Bone marrow (tissue), 2 donors: ENCODE results near the gene FAF1.
"Not testable (repeated sequence)": the region's sequence is repeated elsewhere in the genome, so short reads cannot be mapped to it uniquely, and the experiment has no call there.

ENCODE experiments used
- DNase-seq, 2 donors: peaks; one replicate each; lab custom pipeline; 2025; lab: John Stamatoyannopoulos, UW

Gene FAF1

GRCh38 chr1:50846224-50846839 lies 113.7 kb downstream of the FAF1 start:
- no peak for DNase-seq

GRCh38 chr1:50841791-50842387 lies 118.2 kb downstream of the FAF1 start:
- no peak for DNase-seq

GRCh38 chr1:50836117-50836516 lies 124.0 kb downstream of the FAF1 start:
- DNase-seq: no peak

GRCh38 chr1:50833216-50833615 lies 126.9 kb downstream of the FAF1 start:
- no peak for DNase-seq

- DNase-seq: no peak
Measured at GRCh38 chr1:50832167-50832566, 127.9 kb downstream of the FAF1 start.

GRCh38 chr1:50831300-50832061 lies 128.6 kb downstream of the FAF1 start:
- DNase-seq: no peak

DNA sequence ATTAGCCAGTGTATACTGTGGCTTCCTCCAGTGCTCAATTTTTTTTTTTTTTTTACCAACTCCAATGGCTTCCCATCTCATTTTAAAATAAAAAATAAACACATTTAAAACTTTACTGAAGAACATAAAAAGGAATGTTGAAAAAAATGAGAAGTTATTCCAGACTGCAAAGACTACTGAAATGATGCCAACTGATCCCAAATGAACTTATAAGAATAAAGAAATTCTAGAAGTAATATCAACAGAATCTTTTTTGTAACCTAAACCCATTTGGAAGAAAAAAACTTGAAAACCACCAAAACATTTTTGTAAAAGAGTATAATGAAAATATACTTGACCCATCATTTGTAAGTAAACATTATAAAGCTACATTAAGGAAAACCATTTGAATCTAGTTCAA lies 129.4 kb downstream of the FAF1 start:
- DNase-seq: no peak

- no peak for DNase-seq
Measured at GRCh38 chr1:50829014-50829958, 130.8 kb downstream of the FAF1 start.

GRCh38 chr1:50827546-50827945 lies 132.5 kb downstream of the FAF1 start:
- DNase-seq: no peak

- DNase-seq: not testable (repeated sequence)
Measured at GRCh38 chr1:50826792-50827191, 133.3 kb downstream of the FAF1 start.

GRCh38 chr1:50822035-50822776 lies 137.9 kb downstream of the FAF1 start:
- no peak for DNase-seq

DNA sequence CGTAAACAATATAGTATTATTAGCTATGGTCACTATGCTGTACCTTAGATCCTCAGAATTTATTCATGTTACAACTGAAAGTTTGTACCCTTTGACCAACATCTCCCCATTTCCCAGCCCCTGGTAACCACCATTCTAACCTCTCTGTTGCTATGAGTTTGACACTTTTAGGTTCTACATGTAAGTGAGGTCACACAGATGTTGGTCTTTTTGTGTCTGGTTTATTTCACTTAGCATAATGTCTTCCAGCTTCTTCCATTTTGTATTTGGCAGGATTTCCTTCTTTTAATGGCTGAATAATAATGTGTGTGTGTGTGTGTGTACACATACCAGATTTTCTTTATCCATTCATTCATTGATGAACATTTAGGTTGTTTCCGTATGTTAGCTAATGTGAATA lies 139.5 kb downstream of the FAF1 start:
- no peak for DNase-seq

- DNase-seq: no peak
Measured at GRCh38 chr1:50812346-50812745, 147.7 kb downstream of the FAF1 start.

DNA sequence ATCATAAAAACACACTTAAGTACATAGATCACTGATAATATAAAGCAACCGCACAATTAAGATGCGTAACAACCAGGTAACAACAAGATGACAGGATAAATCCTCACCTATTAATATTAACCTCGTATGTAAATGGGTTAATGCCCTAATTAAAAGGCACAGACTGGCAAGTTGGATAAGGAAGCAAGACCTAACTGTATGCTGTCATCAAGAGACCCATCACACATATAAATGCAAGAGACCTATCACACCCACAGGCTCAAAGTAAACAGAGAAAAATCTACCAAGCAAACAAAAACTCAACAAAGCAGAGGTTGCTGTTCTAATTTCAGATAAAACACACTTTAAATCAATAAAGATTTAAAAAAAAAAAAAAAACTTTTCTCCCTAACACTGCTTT lies 151.8 kb downstream of the FAF1 start:
- no peak for DNase-seq

DNA sequence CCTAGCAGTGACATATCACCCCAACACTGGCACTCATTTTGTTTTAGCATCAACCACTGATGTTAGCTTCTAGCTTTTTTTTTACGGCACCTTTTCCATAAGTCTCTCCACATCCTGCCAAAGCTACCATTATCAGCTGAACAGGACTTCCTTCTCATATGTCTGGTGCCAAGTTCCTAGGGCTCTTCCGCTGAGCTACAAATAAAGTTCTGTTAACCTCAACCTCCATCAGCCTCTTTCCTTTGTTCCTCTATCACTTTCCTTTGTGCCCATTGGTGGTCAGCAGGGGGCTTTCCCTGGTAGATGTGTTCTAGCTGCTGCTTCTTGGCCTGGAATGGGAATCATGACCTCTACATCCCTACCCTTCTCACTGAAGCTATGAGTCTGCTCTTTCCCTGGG lies 163.8 kb downstream of the FAF1 start:
- no peak for DNase-seq

DNA sequence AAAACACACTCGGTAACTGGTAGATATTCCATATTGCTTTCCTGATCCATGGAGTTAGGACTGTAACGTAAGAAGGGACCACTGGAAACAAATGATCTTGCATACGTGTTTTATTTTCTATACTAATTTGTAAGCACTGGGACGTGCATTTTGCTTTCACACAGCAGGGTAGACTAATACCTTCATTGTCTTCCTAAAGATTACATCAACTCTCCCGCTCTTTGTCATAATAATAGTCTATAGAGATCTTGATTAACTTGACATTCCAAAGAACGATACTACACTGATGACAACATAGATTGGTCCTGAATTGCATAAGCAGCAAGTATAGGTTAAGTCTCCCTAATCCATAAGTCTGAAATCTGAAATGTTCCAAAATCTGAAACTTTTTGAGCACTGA lies 166.5 kb downstream of the FAF1 start:
- no peak for DNase-seq

- no peak for DNase-seq
Measured at GRCh38 chr1:50787266-50787665, 172.8 kb downstream of the FAF1 start.

DNA sequence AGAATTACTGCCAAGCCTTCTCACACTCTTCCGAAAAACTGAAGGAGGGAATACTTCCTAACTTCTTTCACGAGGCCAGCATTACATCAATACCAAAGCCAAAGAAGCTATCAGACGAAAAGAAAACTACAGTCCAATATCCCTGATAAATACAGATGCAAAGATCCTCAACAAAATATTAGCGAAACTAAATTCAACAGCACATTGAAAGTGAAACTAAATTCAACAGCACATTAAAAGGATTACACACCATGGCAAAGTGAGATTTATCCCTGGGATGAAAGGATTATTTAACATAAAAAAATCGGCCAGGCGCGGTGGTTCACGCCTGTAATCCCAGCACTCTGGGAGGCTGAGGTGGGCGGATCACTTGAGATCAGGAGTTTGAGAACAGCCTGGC lies 176.8 kb downstream of the FAF1 start:
- DNase-seq: no peak

GRCh38 chr1:50780797-50781196 lies 179.3 kb downstream of the FAF1 start:
- DNase-seq: no peak

GRCh38 chr1:50779801-50780200 lies 180.3 kb downstream of the FAF1 start:
- no peak for DNase-seq

DNA sequence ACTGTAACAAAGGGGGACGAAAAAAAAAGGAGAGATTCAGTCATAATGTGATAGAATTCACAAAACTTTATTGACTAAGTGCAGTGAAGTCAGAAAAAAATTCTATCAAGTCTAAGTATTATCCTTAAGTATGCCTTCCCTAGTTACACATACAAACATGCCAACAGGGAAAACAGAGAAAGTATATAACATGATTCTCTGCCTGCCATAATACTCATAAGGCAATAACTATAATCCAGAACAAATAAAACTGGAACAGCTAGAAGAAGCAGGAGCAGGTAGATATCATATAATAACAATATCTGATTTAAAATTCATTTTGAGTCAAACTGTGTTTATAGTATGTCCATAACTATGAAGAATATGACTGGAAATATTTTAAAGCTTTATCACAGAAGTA lies 184.3 kb downstream of the FAF1 start:
- no peak for DNase-seq
